Neuronal stem cell (in vitro differentiated cells): ENCODE results near the gene CAMTA1.

Experiments
- DNase-seq: peaks from one replicate; pipeline ENCODE4 v3.0.0-alpha.2; 2013; ENCODE audit warnings: low spot score
- H2AFZ ChIP-seq: one replicate; pipeline ENCODE4 v1.6.1; 2013; ENCODE audit warnings: mild to moderate bottlenecking, low read length, inconsistent platforms
- H2AK5ac ChIP-seq: 2 replicates; pipeline ENCODE4 v1.6.1; 2013; ENCODE audit warnings: low read depth, mild to moderate bottlenecking, inconsistent platforms, low read length, moderate library complexity, mixed read lengths
- H2BK120ac ChIP-seq: 2 replicates; pipeline ENCODE4 v1.6.1; 2013; ENCODE audit warnings: low read depth, mild to moderate bottlenecking, inconsistent platforms, low read length, moderate library complexity, mixed read lengths
- H2BK12ac ChIP-seq: one replicate; pipeline ENCODE4 v1.6.1; 2013; ENCODE audit warnings: low read length, inconsistent platforms
- H2BK15ac ChIP-seq: 2 replicates; pipeline ENCODE4 v1.6.1; 2013; ENCODE audit warnings: mild to moderate bottlenecking, low read length, inconsistent platforms, mixed read lengths
- H2BK5ac ChIP-seq: one replicate; pipeline ENCODE4 v1.6.1; 2013; ENCODE audit warnings: inconsistent platforms, mild to moderate bottlenecking, low read length, moderate library complexity
- H3K14ac ChIP-seq: one replicate; pipeline ENCODE4 v1.6.1; 2013; ENCODE audit warnings: low read length, inconsistent platforms
- H3K18ac ChIP-seq: 2 replicates; pipeline ENCODE4 v1.6.1; 2013; ENCODE audit warnings: low read length, inconsistent platforms
- H3K23ac ChIP-seq: 2 replicates; pipeline ENCODE4 v1.6.1; 2013; ENCODE audit warnings: low read depth, mild to moderate bottlenecking, mixed read lengths, low read length, inconsistent platforms; ENCODE audit not compliant: poor library complexity
- H3K27ac ChIP-seq: replicated peaks from 3 replicates; pipeline ENCODE4 v1.5.1; 2013; ENCODE audit warnings: low read length, inconsistent platforms
- H3K27me3 ChIP-seq, 3 experiments: 2 replicates each; pipeline ENCODE4 v1.6.1; 2013; ENCODE audit warnings: low read length in 3 of 3, mild to moderate bottlenecking in 2 of 3, inconsistent platforms in 1 of 3, low read depth in 1 of 3, mixed read lengths in 1 of 3, moderate library complexity in 1 of 3; ENCODE audit not compliant: control insufficient read depth in 3 of 3, insufficient read depth in 3 of 3
- H3K36me3 ChIP-seq, 2 donors: replicated peaks in 1 of 2; 2 replicates each; pipeline ENCODE4 v1.6.1; 2013; ENCODE audit warnings: low read length in 2 of 2; ENCODE audit not compliant: control insufficient read depth in 2 of 2, insufficient read depth in 2 of 2
- H3K4ac ChIP-seq: 2 replicates; pipeline ENCODE4 v1.6.1; 2013; ENCODE audit warnings: inconsistent platforms, mild to moderate bottlenecking, low read length, moderate library complexity
- H3K4me1 ChIP-seq, 2 donors: 1 replicate in 1 of 2; 2 replicates in 1 of 2; pipeline ENCODE4 v1.6.1; 2013; ENCODE audit warnings: low read length in 2 of 2, low read depth in 1 of 2; ENCODE audit not compliant: control insufficient read depth in 2 of 2, insufficient read depth in 1 of 2
- H3K4me2 ChIP-seq: one replicate; pipeline ENCODE4 v1.6.1; 2013; ENCODE audit warnings: mild to moderate bottlenecking, low read length, inconsistent platforms; ENCODE audit not compliant: insufficient read depth, poor library complexity, severe bottlenecking
- H3K4me3 ChIP-seq, 2 donors: 2 replicates each; pipeline ENCODE4 v1.5.1; 2013; ENCODE audit warnings: low read length in 2 of 2, mild to moderate bottlenecking in 2 of 2, inconsistent platforms in 1 of 2, moderate library complexity in 1 of 2
- H3K79me1 ChIP-seq: one replicate; pipeline ENCODE4 v1.6.1; 2013; ENCODE audit warnings: low read depth, mild to moderate bottlenecking, inconsistent platforms, low read length, moderate library complexity
- H3K9ac ChIP-seq: one replicate; pipeline ENCODE4 v1.6.1; 2013; ENCODE audit warnings: mild to moderate bottlenecking, low read depth, low read length, inconsistent platforms; ENCODE audit not compliant: poor library complexity
- H3K9me3 ChIP-seq, 2 donors: replicated peaks in 1 of 2; 2 replicates each; pipeline versions ENCODE3 to v1.6.1; 2013; ENCODE audit warnings: low read length in 2 of 2, mild to moderate bottlenecking in 2 of 2, inconsistent platforms in 1 of 2, low read depth in 1 of 2, mixed read lengths in 1 of 2, moderate library complexity in 1 of 2; ENCODE audit not compliant: control insufficient read depth in 2 of 2, insufficient read depth in 1 of 2
- H4K8ac ChIP-seq: one replicate; pipeline ENCODE4 v1.6.1; 2013; ENCODE audit warnings: low read depth, mild to moderate bottlenecking, inconsistent platforms, low read length, moderate library complexity
- H4K91ac ChIP-seq: one replicate; pipeline ENCODE4 v1.6.1; 2013; ENCODE audit warnings: low read length, low read depth, mild to moderate bottlenecking, inconsistent platforms; ENCODE audit not compliant: poor library complexity
- WGBS, 2 donors: extraction: QIAGEN DNeasy Blood & Tissue Kit; methylation state at CpG; one replicate each; pipeline ENCODE4 v1.1.7; 2013; ENCODE audit warnings: missing lambda C conversion rate in 2 of 2, mixed read lengths in 1 of 2; ENCODE audit not compliant: insufficient read length in 2 of 2, insufficient replicate concordance in 1 of 2; ENCODE audit errors: extremely low coverage in 2 of 2; 5-methylcytosine and 5-hydroxymethylcytosine counted together

CAMTA1 gene

GRCh38 chr1:6832531-6833188 is 47.4 kb downstream of the CAMTA1 start:
- H2BK15ac ChIP-seq, result no peak overlapping the region
- H3K23ac ChIP-seq, result no peak overlapping the region
- no CpG with 5 or more reads among the region's 4 CpGs for WGBS, 2 donors
- H3K36me3 ChIP-seq, result peaks cover 3 to 16% of the 10 kb centered on the region in 2 donors
- no peak overlapping the region for H2BK5ac ChIP-seq
- no peak overlapping the region for H3K14ac ChIP-seq
- H2BK12ac ChIP-seq, result no peak overlapping the region
- H2AK5ac ChIP-seq, result no peak overlapping the region
- no peak overlapping the region for H3K4me3 ChIP-seq
- H3K4me1 ChIP-seq, result no peaks in the 10 kb centered on the region
- no peak overlapping the region for H2BK120ac ChIP-seq
- no peak overlapping the region for H4K8ac ChIP-seq
- H3K79me1 ChIP-seq, result no peaks in the 10 kb centered on the region
- no peak overlapping the region for H3K9ac ChIP-seq
- H2AFZ ChIP-seq, result no peak overlapping the region
- no peaks in the 10 kb centered on the region for H3K27me3 ChIP-seq
- no peak overlapping the region for H3K18ac ChIP-seq
- peaks cover 0 to 4% of the 10 kb centered on the region in 2 donors for H3K9me3 ChIP-seq
- no peak overlapping the region for H4K91ac ChIP-seq
- no peak overlapping the region for H3K27ac ChIP-seq
- no peak overlapping the region for H3K4me2 ChIP-seq
- no peak for DNase-seq
- no peak overlapping the region for H3K4ac ChIP-seq

GRCh38 chr1:6833804-6834203 is 48.5 kb downstream of the CAMTA1 start:
- no peak overlapping the region for H3K23ac ChIP-seq
- H2AK5ac ChIP-seq, result no peak overlapping the region
- no peak overlapping the region for H2BK5ac ChIP-seq
- H3K4me2 ChIP-seq, result no peak overlapping the region
- no CpG with 5 or more reads among the region's 5 CpGs for WGBS, 2 donors
- no peak overlapping the region for H2AFZ ChIP-seq
- H3K9ac ChIP-seq, result no peak overlapping the region
- no peak overlapping the region for H3K4me3 ChIP-seq
- no peak overlapping the region for H4K91ac ChIP-seq
- no peak overlapping the region for H4K8ac ChIP-seq
- no peaks in the 10 kb centered on the region for H3K79me1 ChIP-seq
- no peak overlapping the region for H3K27ac ChIP-seq
- H3K36me3 ChIP-seq, result peaks cover 3 to 19% of the 10 kb centered on the region in 2 donors
- no peak overlapping the region for H3K14ac ChIP-seq
- no peak overlapping the region for H3K4ac ChIP-seq
- H3K27me3 ChIP-seq, result no peaks in the 10 kb centered on the region
- peaks cover 0 to 4% of the 10 kb centered on the region in 2 donors for H3K9me3 ChIP-seq
- H3K4me1 ChIP-seq, result no peaks in the 10 kb centered on the region
- no peak overlapping the region for H3K18ac ChIP-seq
- no peak for DNase-seq
- H2BK15ac ChIP-seq, result no peak overlapping the region
- no peak overlapping the region for H2BK120ac ChIP-seq
- no peak overlapping the region for H2BK12ac ChIP-seq

- Histone ChIP-seq H3K9ac (no peak overlapping the region), H3K4me2 (no peak overlapping the region), H3K4ac (no peak overlapping the region), H2BK15ac (no peak overlapping the region), H3K36me3 (peaks cover 3 to 18% of the 10 kb centered on the region in 2 donors), H3K4me3 (no peak overlapping the region), H2AK5ac (no peak overlapping the region), H3K23ac (no peak overlapping the region), H3K14ac (no peak overlapping the region), H3K27ac (no peak overlapping the region), H3K4me1 (no peaks in the 10 kb centered on the region), H3K18ac (no peak overlapping the region), H2AFZ (no peak overlapping the region), H4K91ac (no peak overlapping the region), H2BK120ac (no peak overlapping the region), H3K9me3 (peaks cover 0 to 3% of the 10 kb centered on the region in 2 donors), H3K27me3 (no peaks in the 10 kb centered on the region), H2BK12ac (no peak overlapping the region), H2BK5ac (no peak overlapping the region), H4K8ac (no peak overlapping the region), H3K79me1 (no peaks in the 10 kb centered on the region)
- no peak for DNase-seq
- no CpG with 5 or more reads among the region's 13 CpGs for WGBS, 2 donors
Observed at GRCh38 chr1:6834366-6834765, 49.1 kb downstream of the CAMTA1 start.

- Histone ChIP-seq H2AK5ac (no peak overlapping the region), H3K36me3 (peaks cover 3 to 14% of the 10 kb centered on the region in 2 donors), H2BK5ac (no peak overlapping the region), H4K91ac (no peak overlapping the region), H3K18ac (no peak overlapping the region), H4K8ac (no peak overlapping the region), H3K79me1 (no peaks in the 10 kb centered on the region), H3K4me1 (no peaks in the 10 kb centered on the region), H2BK12ac (no peak overlapping the region), H3K4me3 (no peak overlapping the region), H3K9me3 (no peaks in the 10 kb centered on the region), H3K9ac (no peak overlapping the region), H3K27ac (no peak overlapping the region), H2BK15ac (no peak overlapping the region), H3K27me3 (no peaks in the 10 kb centered on the region), H3K4ac (no peak overlapping the region), H2AFZ (no peak overlapping the region), H2BK120ac (no peak overlapping the region), H3K4me2 (no peak overlapping the region), H3K14ac (no peak overlapping the region), H3K23ac (no peak overlapping the region)
- no peak for DNase-seq
- WGBS, 2 donors, result no CpG with 5 or more reads among the region's 3 CpGs
Observed at GRCh38 chr1:6835139-6835538, 49.9 kb downstream of the CAMTA1 start.
